Heart left ventricle (tissue), 16 donors: ENCODE measurements around the gene ENKD1. TPM values are rescaled to one million over a fixed set of nuclear protein-coding genes. Genes with fewer than 3 reads are reported as not detected.

Experiments used
- ATAC-seq, 4 donors: fragments of 200-7000 bp; cut with Tn5 transposase; one replicate each; pipeline ENCODE4 v1.9.1; 2020 to 2022; ENCODE audit warnings: moderate library complexity in 4 of 4, mild to moderate bottlenecking in 3 of 4, moderate number of reproducible peaks in 1 of 4
- DNase-seq, 5 donors: peaks; one replicate each; pipeline ENCODE4 v3.0.0-alpha.2; 2020
- H3K27ac ChIP-seq, 12 donors: fragments of 200-600 bp; sonication (generic) in 4 of 12; one replicate each; pipeline versions ENCODE4 v1.5.0 to v1.8.0; 2016 to 2022; ENCODE audit warnings: mild to moderate bottlenecking in 2 of 12
- H3K27me3 ChIP-seq, 9 donors: fragments of 200-600 bp; sonication (generic) in 2 of 9; one replicate each; pipeline versions ENCODE4 v1.5.1 to v1.8.0; 2016 to 2022; ENCODE audit warnings: mild to moderate bottlenecking in 3 of 9
- H3K36me3 ChIP-seq, 9 donors: fragments of 200-600 bp; sonication (generic) in 2 of 9; one replicate each; pipeline versions ENCODE4 v1.5.0 to v1.8.0; 2018 to 2022; ENCODE audit warnings: mild to moderate bottlenecking in 2 of 9
- H3K4me1 ChIP-seq, 12 donors: fragments of 200-600 bp; sonication (generic) in 4 of 12; one replicate each; pipeline versions ENCODE4 v1.5.0 to v1.8.0; 2016 to 2022; ENCODE audit warnings: mild to moderate bottlenecking in 3 of 12
- H3K4me3 ChIP-seq, 12 donors: fragments of 200-600 bp; sonication (generic) in 4 of 12; one replicate each; pipeline versions ENCODE4 v1.5.0 to v1.8.0; 2017 to 2022; ENCODE audit warnings: mild to moderate bottlenecking in 9 of 12, moderate library complexity in 4 of 12
- H3K9me3 ChIP-seq, 12 donors: fragments of 200-600 bp; sonication (generic) in 4 of 12; one replicate each; pipeline versions ENCODE4 v1.5.0 to v1.8.0; 2016 to 2022; ENCODE audit warnings: mild to moderate bottlenecking in 1 of 12
- POLR2A ChIP-seq, 2 donors: fragments of 450-650 bp; IDR thresholded peaks; one replicate each; pipeline ENCODE4 v1.6.1; 2017; ENCODE audit warnings: antibody characterized with exemption in 2 of 2, mild to moderate bottlenecking in 2 of 2, moderate library complexity in 2 of 2
- WGBS, 4 donors: extraction: QIAGEN DNeasy Blood & Tissue Kit in 2 of 4; methylation state at CpG; one replicate each; pipeline versions ENCODE4 v1.1.5 to v1.1.7; 2013 to 2018; 5-methylcytosine and 5-hydroxymethylcytosine counted together
- intact Hi-C, 10 donors: fragments of 100-400 bp; cut with DNase I; formaldehyde crosslinking; loops; one replicate each; pipeline versions ENCODE4 v1.11.1 to v1.14.2; 2022
- polyA plus RNA-seq, 2 donors: library from polyadenylated mRNA; stranded (reverse); fragments of 200-250 nt; gene quantifications; one replicate each; pipeline ENCODE4 v1.2.3, GENCODE V29; 2013
- total RNA-seq, 9 donors: library from RNA; depleted of rRNA in 2 of 9; stranded (reverse); fragments of >200 nt in 2 of 9; fragmentation: NEBNext Ultra II Directional in 3 of 9; extraction: Animal tissue kit (Norgen Biotek cat#: 25700) in 3 of 9; gene quantifications; one replicate each; pipeline versions ENCODE4 v1.1.0 to v1.2.4, GENCODE V29; 2016 to 2023
- TF ChIP-seq, protein P1 (sequence below), 12 donors: fragments of 200-600 bp; sonication (generic) in 4 of 12; IDR thresholded peaks; one replicate each; pipeline versions ENCODE4 v1.5.0 to v1.8.0; 2018 to 2022; ENCODE audit warnings: antibody characterized with exemption in 12 of 12, mild to moderate bottlenecking in 5 of 12
- donor health status: ischemic (EF 13 %, LVEDD 7.1; RV severe dilation, severe dysfunction).
- donor health status: healthy with polysubstance abuse.
- donor health status: DM: no; HTN: yes; CAD: no.
- donor health status: DM: no; HTN: no; CAD: no.
- donor health status: ischemic (EF 25% LVEDD 6.9; RV normal size, moderate dysfunction).
- donor health status: ischemic (EF 25% LVEDD 5.7; RV mildly dilated, moderate dysfunction).
- donor health status: healthy.
- donor health status: DM: yes; HTN: yes; CAD: no.
- donor health status: ischemic (EF 35%, LVEDD 5.7; RV mildly dilated, moderate dysfunction).
- donor health status: nonischemic (EF 11% LVEDD 7.7; RV severe dilation, severe dysfunction).
- donor health status: DM: yes; HTN: yes; CAD: no.
- donor health status: PGD.
- donor health status: ischemic (EF 29% LVEDD 5.4; RV normal size, mild dysfunction).
- donor health status: nonischemic (EF 23%, LVEDD 6.1; RV moderate dilation, normal function).

Gene ENKD1
- total and polyA plus RNA-seq, 11 donors = 7.6 to 26.9 (median 10.6) TPM

DNA sequence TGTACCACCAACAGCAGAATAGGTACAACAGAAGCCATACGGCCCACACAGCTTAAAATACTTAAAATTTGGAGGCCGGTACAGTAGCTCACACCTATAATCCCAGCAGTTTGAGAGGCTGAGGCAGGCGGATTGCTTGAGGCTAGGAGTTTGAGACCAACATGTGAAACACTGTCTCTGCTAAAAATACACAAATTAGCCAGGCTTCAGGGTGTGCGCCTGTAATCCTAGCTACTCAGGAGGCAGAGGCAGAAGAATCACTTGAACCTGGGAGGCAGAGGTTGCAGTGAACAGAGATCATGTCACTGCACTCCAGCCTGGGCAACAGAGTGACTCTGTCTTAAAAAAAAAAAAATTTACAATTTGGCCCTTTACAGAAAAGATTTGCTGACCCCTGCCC, 35.6 kb upstream of the ENKD1 start:
- Histone ChIP-seq H3K4me3 (no peak overlapping the region), H3K27ac (no peak overlapping the region), H3K36me3 (peaks cover 0 to 13% (median 2%) of the 10 kb centered on the region in 9 donors), H3K9me3 (peaks cover 0 to 8% (median 0%) of the 10 kb centered on the region in 12 donors), H3K27me3 (no peaks in the 10 kb centered on the region), H3K4me1 (peaks cover 0 to 16% (median 3%) of the 10 kb centered on the region in 12 donors)
- TF ChIP-seq POLR2A (IDR thresholded peaks at IDR 0.05) = no peak
- TF ChIP-seq, protein P1, sequence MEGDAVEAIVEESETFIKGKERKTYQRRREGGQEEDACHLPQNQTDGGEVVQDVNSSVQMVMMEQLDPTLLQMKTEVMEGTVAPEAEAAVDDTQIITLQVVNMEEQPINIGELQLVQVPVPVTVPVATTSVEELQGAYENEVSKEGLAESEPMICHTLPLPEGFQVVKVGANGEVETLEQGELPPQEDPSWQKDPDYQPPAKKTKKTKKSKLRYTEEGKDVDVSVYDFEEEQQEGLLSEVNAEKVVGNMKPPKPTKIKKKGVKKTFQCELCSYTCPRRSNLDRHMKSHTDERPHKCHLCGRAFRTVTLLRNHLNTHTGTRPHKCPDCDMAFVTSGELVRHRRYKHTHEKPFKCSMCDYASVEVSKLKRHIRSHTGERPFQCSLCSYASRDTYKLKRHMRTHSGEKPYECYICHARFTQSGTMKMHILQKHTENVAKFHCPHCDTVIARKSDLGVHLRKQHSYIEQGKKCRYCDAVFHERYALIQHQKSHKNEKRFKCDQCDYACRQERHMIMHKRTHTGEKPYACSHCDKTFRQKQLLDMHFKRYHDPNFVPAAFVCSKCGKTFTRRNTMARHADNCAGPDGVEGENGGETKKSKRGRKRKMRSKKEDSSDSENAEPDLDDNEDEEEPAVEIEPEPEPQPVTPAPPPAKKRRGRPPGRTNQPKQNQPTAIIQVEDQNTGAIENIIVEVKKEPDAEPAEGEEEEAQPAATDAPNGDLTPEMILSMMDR (IDR thresholded peaks at IDR 0.05) = no peak
- intact Hi-C loops = no loop called here
- no peak for DNase-seq
- 92 to 97% (median 96%) methylated on average over 4 of the region's 4 CpGs for WGBS, 4 donors
- no peak for ATAC-seq

- Histone ChIP-seq H3K9me3 (peaks cover 0 to 8% (median 0%) of the 10 kb centered on the region in 12 donors), H3K4me1 (peaks cover 0 to 16% (median 3%) of the 10 kb centered on the region in 12 donors), H3K27ac (no peak overlapping the region), H3K36me3 (peaks cover 0 to 13% (median 2%) of the 10 kb centered on the region in 9 donors), H3K27me3 (no peaks in the 10 kb centered on the region), H3K4me3 (no peak overlapping the region)
- 83 to 100% (median 93%) methylated on average over 1 of the region's 1 CpG for whole genome bisulfite sequencing, 4 donors
- no peak for DNase-seq
- intact Hi-C loops = no loop called here
- TF ChIP-seq POLR2A (IDR thresholded peaks at IDR 0.05) = no peak
- TF ChIP-seq, protein P1 (IDR thresholded peaks at IDR 0.05) = no peak
- ATAC-seq = no peak
Observed at GRCh38 chr16:67701420-67701819, 34.9 kb upstream of the ENKD1 start.

- WGBS, 4 donors = 96 to 98% (median 97%) methylated on average over 7 of the region's 7 CpGs
- H3K27me3 ChIP-seq = no peaks in the 10 kb centered on the region
- H3K4me1 ChIP-seq = peaks cover 0 to 13% (median 0%) of the 10 kb centered on the region in 12 donors
- H3K4me3 ChIP-seq = no peak overlapping the region
- no peak for DNase-seq
- H3K9me3 ChIP-seq = peaks cover 0 to 8% (median 0%) of the 10 kb centered on the region in 12 donors
- intact Hi-C loops = no loop called here
- no peak overlapping the region for H3K27ac ChIP-seq
- TF ChIP-seq, protein P1 (IDR thresholded peaks at IDR 0.05) = no peak
- no peak for TF ChIP-seq POLR2A (IDR thresholded peaks at IDR 0.05)
- peaks cover 0 to 13% (median 2%) of the 10 kb centered on the region in 9 donors for H3K36me3 ChIP-seq
- ATAC-seq = no peak
Observed at GRCh38 chr16:67699265-67699664, 32.7 kb upstream of the ENKD1 start.

DNA sequence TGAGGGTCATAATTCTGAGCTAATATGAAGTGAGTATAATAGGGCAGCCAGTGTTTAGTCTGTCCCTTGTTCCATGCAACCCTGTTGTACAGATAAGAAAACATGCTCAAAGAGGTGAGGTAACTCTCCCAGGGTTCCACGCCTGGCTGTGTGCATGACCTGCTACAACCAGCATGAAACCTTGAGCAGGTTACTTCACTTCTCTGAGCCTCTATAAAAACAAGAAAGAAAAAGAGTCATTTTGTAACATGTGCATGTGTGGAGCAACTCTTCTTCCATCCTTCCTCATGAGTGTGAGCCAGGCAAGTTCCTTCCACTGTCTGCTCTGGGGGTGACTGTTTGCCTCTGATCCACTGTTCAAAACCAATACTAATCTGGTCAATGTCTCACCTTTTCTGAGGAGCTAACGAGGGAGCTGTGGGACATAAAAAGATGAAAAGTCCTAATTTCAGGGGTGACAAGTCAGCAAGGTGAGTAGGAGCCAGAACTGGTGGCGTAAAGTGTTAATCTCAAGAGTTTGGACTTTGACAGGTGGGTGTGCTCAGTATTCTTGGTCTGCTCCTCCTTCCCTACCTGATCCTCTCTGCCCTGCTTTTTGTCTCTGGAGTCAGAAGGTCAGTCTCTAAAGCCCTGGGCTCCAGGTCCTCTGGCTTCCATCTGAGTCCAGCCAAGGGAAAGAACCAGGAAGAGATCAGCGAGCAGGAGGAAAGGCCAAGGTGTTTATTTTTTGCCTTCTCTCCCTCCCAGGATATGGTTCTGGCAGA, 31.1 kb upstream of the ENKD1 start:
- Histone ChIP-seq H3K27ac (no peak overlapping the region), H3K9me3 (peaks cover 0 to 8% (median 0%) of the 10 kb centered on the region in 12 donors), H3K36me3 (peaks cover 0 to 13% (median 2%) of the 10 kb centered on the region in 9 donors), H3K4me3 (no peak overlapping the region), H3K27me3 (no peaks in the 10 kb centered on the region), H3K4me1 (peaks cover 0 to under 1% (median 0%) of the 10 kb centered on the region in 12 donors)
- DNase-seq (no peak), ATAC-seq (no peak)
- TF ChIP-seq, protein P1 (IDR thresholded peaks at IDR 0.05) = no peak
- no peak for TF ChIP-seq POLR2A (IDR thresholded peaks at IDR 0.05)
- intact Hi-C loops = no loop called here
- WGBS, 4 donors = 80 to 95% (median 91%) methylated on average over 4 of the region's 4 CpGs
